Activated naive CD4-positive, alpha-beta T cell treated with anti-CD3 and anti-CD28 coated beads for 36 hours (primary cell): ENCODE measurements around the gene RBP3. TPM values are rescaled to one million over a fixed set of nuclear protein-coding genes. Genes with fewer than 3 reads are reported as not detected.

Source experiments
- CTCF ChIA-PET: fragments of 350-600 bp; sonication (Branson Sonifier 250); formaldehyde crosslinking; loops from one replicate; lab custom pipeline; 2021; ENCODE audit warnings: antibody characterized with exemption; lab: Charles Lee
- DNase-seq: peaks from one replicate; pipeline ENCODE4 v3.0.0-alpha.2; 2020
- H3K27ac Mint-ChIP-seq: one replicate; pipeline ENCODE4 v1.8.0; 2021; ENCODE audit warnings: mild to moderate bottlenecking, mixed read lengths
- H3K27me3 Mint-ChIP-seq: one replicate; pipeline ENCODE4 v1.8.0; 2021; ENCODE audit warnings: low read depth, mixed read lengths
- H3K36me3 Mint-ChIP-seq: one replicate; pipeline ENCODE4 v1.8.0; 2021; ENCODE audit warnings: low read depth, mixed read lengths
- H3K4me1 Mint-ChIP-seq: one replicate; pipeline ENCODE4 v1.8.0; 2021; ENCODE audit warnings: low read depth, mixed read lengths
- H3K4me3 Mint-ChIP-seq: one replicate; pipeline ENCODE4 v1.8.0; 2021; ENCODE audit warnings: mild to moderate bottlenecking, moderate library complexity, mixed read lengths
- H3K9me3 Mint-ChIP-seq: one replicate; pipeline ENCODE4 v1.8.0; 2021; ENCODE audit warnings: mixed read lengths
- intact Hi-C: fragments of 100-400 bp; cut with micrococcal nuclease; formaldehyde crosslinking; loops from one replicate; pipeline ENCODE4 v1.15.1; 2023
- total RNA-seq, 2 experiments: library from RNA; stranded (reverse); gene quantifications; one replicate each; pipeline ENCODE4 v1.2.3, GENCODE V29; 2021

Gene RBP3
- total RNA-seq, 2 experiments from 2014 or later, result not detected

DNA sequence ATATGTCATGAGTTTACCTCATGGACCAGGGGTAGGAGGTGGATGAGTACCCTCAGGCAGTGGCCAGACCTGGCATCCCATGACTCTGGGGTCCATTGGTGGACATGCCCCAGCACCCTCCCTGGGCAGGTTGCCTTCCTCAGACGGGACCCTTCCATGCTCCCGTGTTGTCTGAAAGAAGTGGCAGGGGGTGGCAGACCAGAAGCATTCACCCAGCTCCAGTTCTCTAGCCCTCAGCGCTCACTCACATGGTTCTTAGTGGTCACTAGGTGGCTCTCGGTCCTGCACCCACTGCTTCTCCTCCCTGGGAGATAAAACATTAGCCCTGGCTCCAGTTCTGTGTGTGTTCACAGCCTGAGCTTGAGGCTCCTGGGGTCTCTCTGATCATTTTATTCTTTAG, 6.0 kb downstream of the RBP3 start:
- H3K36me3 Mint-ChIP-seq, result no peaks in the 10 kb centered on the region
- no peaks in the 10 kb centered on the region for H3K27me3 Mint-ChIP-seq
- intact Hi-C loops, result no loop called here
- DNase-seq, result no peak
- no peaks in the 10 kb centered on the region for H3K9me3 Mint-ChIP-seq
- H3K27ac Mint-ChIP-seq, result no peak overlapping the region
- no peak overlapping the region for H3K4me3 Mint-ChIP-seq
- no peaks in the 10 kb centered on the region for H3K4me1 Mint-ChIP-seq
- CTCF ChIA-PET, result no interaction called here

DNA sequence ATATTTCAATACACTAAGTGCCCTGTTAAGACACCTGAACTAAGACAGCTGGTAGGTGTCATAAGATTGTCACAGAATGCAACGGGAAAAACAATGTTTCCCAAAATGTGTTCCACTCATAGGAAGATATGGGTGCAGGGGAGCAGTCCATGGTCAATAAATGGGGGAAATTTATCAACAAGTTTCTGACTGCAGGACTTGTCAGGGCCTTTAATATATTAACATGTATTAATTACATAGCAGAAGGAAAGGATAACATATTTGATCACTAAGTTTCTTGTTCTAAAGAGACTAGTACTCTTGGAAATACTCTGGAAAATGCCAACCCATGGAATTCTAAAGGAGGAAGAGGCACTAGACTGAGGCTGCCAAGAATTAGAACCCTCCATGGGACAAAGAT, 6.7 kb downstream of the RBP3 start:
- no peaks in the 10 kb centered on the region for H3K36me3 Mint-ChIP-seq
- H3K4me1 Mint-ChIP-seq, result no peaks in the 10 kb centered on the region
- H3K9me3 Mint-ChIP-seq, result no peaks in the 10 kb centered on the region
- H3K27me3 Mint-ChIP-seq, result no peaks in the 10 kb centered on the region
- no peak for DNase-seq
- intact Hi-C loops, result no loop called here
- H3K4me3 Mint-ChIP-seq, result no peak overlapping the region
- no peak overlapping the region for H3K27ac Mint-ChIP-seq
- CTCF ChIA-PET, result no interaction called here

DNA sequence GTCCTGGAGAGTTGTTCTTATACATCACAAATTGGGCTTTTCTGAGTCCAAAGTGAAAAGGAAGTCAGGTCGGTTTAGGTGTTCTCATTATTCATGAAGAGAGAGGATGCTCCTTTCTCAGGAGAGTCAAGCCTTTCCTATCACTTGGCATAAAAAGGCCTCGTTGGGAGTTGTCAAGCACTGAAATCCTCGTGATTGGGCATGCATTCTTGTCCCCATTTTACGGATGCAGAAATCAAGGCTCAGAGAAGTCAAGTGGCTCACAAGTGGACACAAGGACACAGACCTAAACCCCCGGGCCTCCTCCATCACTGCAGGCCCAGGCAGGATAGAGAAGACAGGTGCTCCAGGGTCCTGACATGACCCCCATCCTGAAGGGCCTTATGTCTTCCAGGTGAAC, 8.5 kb downstream of the RBP3 start:
- no peak for DNase-seq
- no peaks in the 10 kb centered on the region for H3K36me3 Mint-ChIP-seq
- H3K9me3 Mint-ChIP-seq, result no peaks in the 10 kb centered on the region
- no peak overlapping the region for H3K27ac Mint-ChIP-seq
- no peaks in the 10 kb centered on the region for H3K27me3 Mint-ChIP-seq
- H3K4me1 Mint-ChIP-seq, result no peaks in the 10 kb centered on the region
- CTCF ChIA-PET, result no interaction called here
- H3K4me3 Mint-ChIP-seq, result no peak overlapping the region
- intact Hi-C loops, result no loop called here

DNA sequence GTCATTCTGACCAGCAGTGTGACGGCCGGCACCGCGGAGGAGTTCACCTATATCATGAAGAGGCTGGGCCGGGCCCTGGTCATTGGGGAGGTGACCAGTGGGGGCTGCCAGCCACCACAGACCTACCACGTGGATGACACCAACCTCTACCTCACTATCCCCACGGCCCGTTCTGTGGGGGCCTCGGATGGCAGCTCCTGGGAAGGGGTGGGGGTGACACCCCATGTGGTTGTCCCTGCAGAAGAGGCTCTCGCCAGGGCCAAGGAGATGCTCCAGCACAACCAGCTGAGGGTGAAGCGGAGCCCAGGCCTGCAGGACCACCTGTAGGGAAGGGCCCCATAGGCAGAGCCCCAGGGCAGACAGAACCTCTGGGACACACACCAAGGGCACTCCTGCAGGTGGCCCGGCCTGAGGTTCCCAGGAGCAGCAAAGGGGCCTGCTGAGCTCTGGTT, 9.0 kb downstream of the RBP3 start:
- intact Hi-C loops, result no loop called here
- H3K9me3 Mint-ChIP-seq, result no peaks in the 10 kb centered on the region
- H3K27ac Mint-ChIP-seq, result no peak overlapping the region

DNA sequence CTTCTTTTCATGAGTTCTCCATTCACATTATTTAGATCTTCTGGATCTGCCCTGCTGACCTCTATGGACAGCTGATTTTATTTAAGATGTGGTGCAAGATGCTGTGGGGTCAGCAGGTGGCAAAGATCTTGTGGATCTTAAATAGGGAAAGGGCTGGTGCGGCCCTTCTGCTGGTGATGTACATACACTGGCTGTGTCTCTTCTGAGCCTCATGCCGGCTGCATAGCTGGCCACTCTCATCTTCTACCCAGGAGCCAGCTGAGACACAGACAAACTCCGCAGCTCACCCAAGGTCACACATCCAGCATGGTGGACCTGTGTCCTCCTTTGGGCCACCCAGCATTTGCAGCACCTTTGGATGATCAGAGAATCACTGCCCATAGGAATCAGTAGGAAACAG, 9.7 kb downstream of the RBP3 start:
- Mint-ChIP-seq H3K27ac (no peak overlapping the region), H3K4me3 (no peak overlapping the region), H3K9me3 (no peaks in the 10 kb centered on the region), H3K36me3 (no peaks in the 10 kb centered on the region), H3K4me1 (no peaks in the 10 kb centered on the region), H3K27me3 (no peaks in the 10 kb centered on the region)
- CTCF ChIA-PET, result no interaction called here
- intact Hi-C loops, result no loop called here
- no peak for DNase-seq

More for the DNA sequence above, 9.0 kb downstream of the RBP3 start:
- no peaks in the 10 kb centered on the region for H3K4me1 Mint-ChIP-seq
- H3K4me3 Mint-ChIP-seq, result no peak overlapping the region
- CTCF ChIA-PET, result no interaction called here
- DNase-seq, result no peak
- no peaks in the 10 kb centered on the region for H3K27me3 Mint-ChIP-seq
- no peaks in the 10 kb centered on the region for H3K36me3 Mint-ChIP-seq

DNA sequence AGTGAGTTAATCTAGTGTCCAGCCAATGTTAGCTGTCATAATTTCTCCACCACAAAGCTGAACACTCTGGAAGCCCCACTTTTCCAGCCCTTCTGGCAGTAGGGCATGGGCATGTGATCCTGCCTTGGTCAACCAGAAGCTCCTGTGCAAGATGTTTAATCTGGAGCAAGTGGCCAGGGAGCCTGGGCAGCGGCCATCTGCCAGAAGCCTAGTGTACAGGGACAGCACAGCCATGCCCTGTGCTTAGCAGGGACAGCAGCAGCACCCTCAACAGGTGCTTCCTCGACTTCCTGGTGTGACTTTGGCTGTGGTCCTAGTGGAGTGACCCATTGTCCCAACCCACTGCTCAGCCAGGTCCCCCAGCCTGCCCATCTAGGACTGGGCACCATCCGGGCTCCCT, 10.3 kb downstream of the RBP3 start:
- Mint-ChIP-seq H3K4me3 (no peak overlapping the region), H3K27me3 (no peaks in the 10 kb centered on the region), H3K4me1 (no peaks in the 10 kb centered on the region), H3K36me3 (no peaks in the 10 kb centered on the region), H3K27ac (no peak overlapping the region), H3K9me3 (no peaks in the 10 kb centered on the region)
- CTCF ChIA-PET, result interaction anchor here (1.1 kb wide), 1 partner anchor 276 kb away, joined by 3 read pairs; no protein-coding TSS in a partner anchor
- intact Hi-C loops, result no loop called here
- DNase-seq, result no peak

DNA sequence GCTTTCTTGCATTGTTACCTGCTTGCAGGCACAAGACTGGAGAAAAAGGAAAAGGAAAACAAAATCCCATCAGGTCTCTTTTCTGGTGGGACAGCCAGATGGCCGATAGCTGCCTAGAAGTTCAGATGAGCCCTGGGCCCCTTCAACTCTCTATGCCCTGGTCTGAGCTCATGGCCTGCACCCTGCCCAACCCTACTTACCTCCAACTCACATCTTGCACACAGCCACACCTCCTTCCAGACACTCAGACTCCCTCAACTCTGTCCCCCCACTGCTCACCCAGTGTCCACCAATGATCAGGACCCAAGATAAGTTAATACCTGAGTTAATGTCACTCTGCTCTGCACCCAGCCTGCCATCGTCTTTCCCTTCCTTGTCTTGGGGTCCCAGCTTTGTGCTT, 10.9 kb downstream of the RBP3 start:
- DNase-seq, result no peak
- intact Hi-C loops, result no loop called here
- no peak overlapping the region for H3K27ac Mint-ChIP-seq
- H3K36me3 Mint-ChIP-seq, result no peaks in the 10 kb centered on the region
- no peaks in the 10 kb centered on the region for H3K4me1 Mint-ChIP-seq
- H3K9me3 Mint-ChIP-seq, result no peaks in the 10 kb centered on the region
- CTCF ChIA-PET, result interaction anchor here (0.6 to 1.6 kb wide), 3 partner anchors 19 to 334 kb away, joined by 3 to 4 read pairs (median 3); no protein-coding TSS in a partner anchor
- H3K27me3 Mint-ChIP-seq, result no peaks in the 10 kb centered on the region
- no peak overlapping the region for H3K4me3 Mint-ChIP-seq

DNA sequence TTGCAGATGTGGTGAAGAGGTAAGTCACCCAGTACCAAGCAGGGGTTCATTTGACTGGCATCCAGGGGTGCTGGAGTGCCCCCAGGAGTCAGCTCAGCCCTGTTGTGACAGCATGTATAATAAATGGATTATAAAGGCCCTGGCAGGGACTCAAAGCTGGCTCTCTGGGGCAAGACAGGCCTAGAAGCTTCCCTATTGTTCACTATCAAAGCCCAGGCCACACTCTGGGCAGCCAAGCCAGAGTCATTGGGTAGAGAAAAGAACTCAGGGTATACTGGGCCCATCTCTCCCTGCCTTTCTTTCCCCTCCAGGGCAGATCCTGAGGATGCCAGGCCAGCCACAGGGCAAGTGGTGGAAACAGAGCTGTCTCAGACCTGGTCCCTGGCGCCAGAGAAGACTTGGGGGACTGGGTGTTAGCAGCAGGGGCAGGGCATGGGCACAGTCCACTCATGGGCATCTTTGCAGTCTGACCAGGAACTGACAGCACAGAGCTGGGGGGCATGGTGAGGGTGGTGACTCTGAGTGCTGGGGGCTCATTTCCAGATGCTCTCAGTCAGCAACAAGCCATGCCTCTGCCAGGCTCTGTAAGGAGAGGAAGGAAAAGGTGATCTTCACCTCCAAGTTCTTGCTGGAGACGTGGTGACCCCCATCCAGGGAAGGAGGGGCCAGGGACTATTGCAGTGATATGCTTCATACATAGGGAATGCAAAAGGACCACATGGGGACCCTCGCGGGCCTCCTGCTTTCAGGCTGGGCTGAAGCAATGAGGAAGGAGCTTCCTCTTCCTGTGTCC, 11.7 kb downstream of the RBP3 start:
- no peak overlapping the region for H3K27ac Mint-ChIP-seq
- no peaks in the 10 kb centered on the region for H3K9me3 Mint-ChIP-seq
- H3K27me3 Mint-ChIP-seq, result no peaks in the 10 kb centered on the region
- no peak overlapping the region for H3K4me3 Mint-ChIP-seq
- no peak for DNase-seq
- H3K4me1 Mint-ChIP-seq, result no peaks in the 10 kb centered on the region
- CTCF ChIA-PET, result interaction anchor here (1.6 kb wide), 1 partner anchor 334 kb away, joined by 4 read pairs; no protein-coding TSS in a partner anchor
- no peaks in the 10 kb centered on the region for H3K36me3 Mint-ChIP-seq
- intact Hi-C loops, result no loop called here

DNA sequence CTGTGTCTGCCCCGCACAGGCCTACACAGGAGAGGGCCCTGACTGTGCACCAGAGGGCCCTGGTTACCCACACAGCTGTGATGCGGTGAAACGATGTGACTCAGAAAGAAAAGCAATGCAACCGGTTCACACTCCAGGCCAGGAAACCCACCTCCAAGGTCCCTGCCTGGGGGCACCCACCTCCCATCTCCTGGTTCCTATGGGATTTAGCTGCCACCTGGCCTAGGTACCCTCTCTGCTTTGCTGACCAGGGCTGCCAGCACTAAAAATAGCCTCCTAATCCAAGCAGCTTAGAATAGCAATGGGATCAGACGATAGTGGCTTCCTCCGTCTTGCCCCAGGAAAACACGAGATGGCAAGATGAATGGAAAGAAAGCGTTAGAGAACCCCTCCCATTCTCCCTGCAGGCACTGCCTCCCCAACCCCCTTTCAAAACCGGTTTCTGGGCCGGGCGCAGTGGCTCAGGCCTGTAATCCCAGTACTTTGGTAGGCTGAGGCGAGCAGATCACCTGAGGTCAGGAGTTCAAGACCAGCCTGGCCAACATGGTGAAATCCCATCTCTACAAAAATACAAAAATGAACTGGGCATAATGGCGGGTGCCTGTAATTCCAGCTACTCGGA, 12.4 kb downstream of the RBP3 start:
- H3K27me3 Mint-ChIP-seq, result no peaks in the 10 kb centered on the region
- no peaks in the 10 kb centered on the region for H3K4me1 Mint-ChIP-seq
- intact Hi-C loops, result no loop called here
- no peak for DNase-seq
- H3K27ac Mint-ChIP-seq, result no peak overlapping the region
- H3K4me3 Mint-ChIP-seq, result no peak overlapping the region
- H3K9me3 Mint-ChIP-seq, result no peaks in the 10 kb centered on the region
- CTCF ChIA-PET, result interaction anchor here (0.7 to 1.6 kb wide), 2 partner anchors 284 to 335 kb away, joined by 3 to 4 read pairs; no protein-coding TSS in a partner anchor
- H3K36me3 Mint-ChIP-seq, result no peaks in the 10 kb centered on the region

DNA sequence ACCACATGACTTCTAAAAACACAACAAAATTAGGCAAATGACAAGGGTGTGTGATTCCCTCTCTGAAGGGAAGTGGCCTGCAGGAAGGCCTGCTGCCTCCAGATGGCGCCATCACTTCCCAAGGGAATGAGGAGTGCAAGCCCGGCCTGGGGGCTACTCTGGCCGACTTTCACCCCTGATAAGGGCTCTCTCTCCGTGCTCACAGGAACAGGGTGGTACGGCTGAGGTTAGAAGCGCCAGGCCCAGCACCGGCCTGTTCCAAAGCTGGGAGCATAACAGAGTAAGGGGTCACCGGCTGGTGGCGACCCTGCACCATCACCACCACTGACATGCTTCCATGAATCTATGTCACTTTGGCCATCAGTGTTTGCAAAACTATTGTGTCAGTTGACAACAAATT, 13.1 kb downstream of the RBP3 start:
- H3K9me3 Mint-ChIP-seq, result no peaks in the 10 kb centered on the region
- DNase-seq, result peak; percentile 57
- H3K4me3 Mint-ChIP-seq, result no peak overlapping the region
- CTCF ChIA-PET, result interaction anchor here (0.7 to 1.0 kb wide), 4 partner anchors 8 to 314 kb away, joined by 3 to 5 read pairs (median 3); no protein-coding TSS in a partner anchor
- H3K4me1 Mint-ChIP-seq, result no peaks in the 10 kb centered on the region
- H3K27ac Mint-ChIP-seq, result no peak overlapping the region
- intact Hi-C loops, result no loop called here
- H3K27me3 Mint-ChIP-seq, result no peaks in the 10 kb centered on the region
- H3K36me3 Mint-ChIP-seq, result no peaks in the 10 kb centered on the region

DNA sequence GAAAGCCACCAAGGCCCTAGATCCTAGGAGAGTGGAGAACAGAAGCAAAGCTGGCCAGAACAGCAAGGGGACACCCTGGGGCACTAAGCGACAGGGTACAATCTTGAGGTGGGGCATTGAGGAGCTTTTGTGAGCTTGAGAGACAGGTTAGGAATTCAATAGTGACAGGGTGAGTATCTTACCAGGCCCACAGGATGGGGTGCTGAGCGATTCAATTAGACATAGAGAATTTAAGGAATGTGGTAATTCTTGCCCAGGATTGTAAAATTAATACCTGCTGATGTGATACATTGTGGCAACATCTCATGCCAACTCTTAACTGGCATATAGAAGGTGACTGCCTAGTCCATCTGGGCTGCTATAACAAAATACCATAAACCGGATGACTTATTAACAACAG, 14.0 kb downstream of the RBP3 start:
- intact Hi-C loops, result no loop called here
- Mint-ChIP-seq H3K27ac (no peak overlapping the region), H3K4me3 (no peak overlapping the region), H3K4me1 (no peaks in the 10 kb centered on the region), H3K27me3 (no peaks in the 10 kb centered on the region), H3K36me3 (no peaks in the 10 kb centered on the region), H3K9me3 (no peaks in the 10 kb centered on the region)
- no peak for DNase-seq
- CTCF ChIA-PET, result interaction anchor here (0.8 to 1.7 kb wide), 5 partner anchors 8 to 22 kb away, joined by 3 to 5 read pairs (median 3); no protein-coding TSS in a partner anchor

DNA sequence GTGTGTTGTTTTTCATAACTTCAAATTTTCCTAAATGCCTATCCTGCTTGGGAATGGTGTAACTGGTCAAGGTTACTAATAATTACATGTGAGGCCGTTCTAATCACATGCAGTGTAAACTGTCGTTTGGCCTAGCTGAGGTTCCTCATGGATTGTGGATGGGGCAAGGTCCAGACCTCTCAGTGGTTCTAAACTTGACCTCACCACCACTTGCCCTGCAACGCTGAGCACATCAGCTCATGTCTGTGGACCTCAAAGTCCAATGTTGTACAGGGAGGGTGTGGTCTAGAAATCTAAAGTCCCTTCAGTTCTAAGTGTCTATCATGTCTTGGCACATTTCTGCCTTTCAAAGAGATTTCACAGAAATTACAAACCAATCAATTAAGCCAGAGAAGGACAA, 15.6 kb downstream of the RBP3 start:
- H3K27ac Mint-ChIP-seq, result no peak overlapping the region
- H3K36me3 Mint-ChIP-seq, result no peaks in the 10 kb centered on the region

More for the DNA sequence above, 15.6 kb downstream of the RBP3 start:
- DNase-seq, result no peak
- Mint-ChIP-seq H3K9me3 (no peaks in the 10 kb centered on the region), H3K4me3 (no peak overlapping the region), H3K27me3 (no peaks in the 10 kb centered on the region), H3K4me1 (no peaks in the 10 kb centered on the region)
- intact Hi-C loops, result no loop called here
- CTCF ChIA-PET, result interaction anchor here (0.6 kb wide), 1 partner anchor 42 kb away, joined by 3 read pairs; no protein-coding TSS in a partner anchor
